ENCODE results near the gene ARSK. TPM values are rescaled to one million over a fixed set of nuclear protein-coding genes. Genes with fewer than 3 reads are reported as not detected.

ARSK gene
- total RNA-seq, 6 donors from 2014 or later, result 2.1 to 11.0 (median 3.9) TPM

DNA sequence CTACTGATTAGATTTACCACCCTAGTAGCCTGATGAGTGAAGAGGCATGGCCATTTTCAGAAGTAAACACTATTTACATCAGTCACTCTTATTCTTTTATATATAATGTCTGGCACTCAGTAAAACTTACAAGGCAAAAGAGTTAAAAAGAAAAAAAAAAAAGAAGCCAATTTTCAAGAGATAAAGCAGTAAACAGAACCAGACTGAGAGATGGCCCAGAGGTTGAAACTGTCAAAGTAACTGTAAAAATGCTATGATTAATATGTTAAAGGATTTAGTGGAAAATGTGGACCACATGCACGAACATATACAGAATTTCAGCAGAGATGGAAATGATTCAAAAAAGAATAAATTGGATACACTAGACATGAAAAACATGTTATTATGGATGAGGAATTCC lies 58.6 kb downstream of the ARSK start:
- TF ChIP-seq POLR2A (IDR thresholded peaks at IDR 0.05) (no peak), POLR2AphosphoS5 (IDR thresholded peaks at IDR 0.05) (no peak), EP300 (IDR thresholded peaks at IDR 0.05) (no peak)
- TF ChIP-seq, protein P1, sequence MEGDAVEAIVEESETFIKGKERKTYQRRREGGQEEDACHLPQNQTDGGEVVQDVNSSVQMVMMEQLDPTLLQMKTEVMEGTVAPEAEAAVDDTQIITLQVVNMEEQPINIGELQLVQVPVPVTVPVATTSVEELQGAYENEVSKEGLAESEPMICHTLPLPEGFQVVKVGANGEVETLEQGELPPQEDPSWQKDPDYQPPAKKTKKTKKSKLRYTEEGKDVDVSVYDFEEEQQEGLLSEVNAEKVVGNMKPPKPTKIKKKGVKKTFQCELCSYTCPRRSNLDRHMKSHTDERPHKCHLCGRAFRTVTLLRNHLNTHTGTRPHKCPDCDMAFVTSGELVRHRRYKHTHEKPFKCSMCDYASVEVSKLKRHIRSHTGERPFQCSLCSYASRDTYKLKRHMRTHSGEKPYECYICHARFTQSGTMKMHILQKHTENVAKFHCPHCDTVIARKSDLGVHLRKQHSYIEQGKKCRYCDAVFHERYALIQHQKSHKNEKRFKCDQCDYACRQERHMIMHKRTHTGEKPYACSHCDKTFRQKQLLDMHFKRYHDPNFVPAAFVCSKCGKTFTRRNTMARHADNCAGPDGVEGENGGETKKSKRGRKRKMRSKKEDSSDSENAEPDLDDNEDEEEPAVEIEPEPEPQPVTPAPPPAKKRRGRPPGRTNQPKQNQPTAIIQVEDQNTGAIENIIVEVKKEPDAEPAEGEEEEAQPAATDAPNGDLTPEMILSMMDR (IDR thresholded peaks at IDR 0.05), result no peak
- no peaks in the 10 kb centered on the region for H3K36me3 ChIP-seq
- DNase-seq (no peak), ATAC-seq (ENCODE audit: low FRiP score in 2 of 2) (no peak)
- no peak overlapping the region for H3K27ac ChIP-seq
- H3K4me1 ChIP-seq, result no peaks in the 10 kb centered on the region
- no peak overlapping the region for H3K4me3 ChIP-seq
- no peaks in the 10 kb centered on the region for H3K27me3 ChIP-seq
- H3K9me3 ChIP-seq, result peaks cover 0 to 7% (median 0%) of the 10 kb centered on the region in 4 donors
- WGBS, 2 donors, result 94 to 100% methylated on average over 1 of the region's 1 CpG

DNA sequence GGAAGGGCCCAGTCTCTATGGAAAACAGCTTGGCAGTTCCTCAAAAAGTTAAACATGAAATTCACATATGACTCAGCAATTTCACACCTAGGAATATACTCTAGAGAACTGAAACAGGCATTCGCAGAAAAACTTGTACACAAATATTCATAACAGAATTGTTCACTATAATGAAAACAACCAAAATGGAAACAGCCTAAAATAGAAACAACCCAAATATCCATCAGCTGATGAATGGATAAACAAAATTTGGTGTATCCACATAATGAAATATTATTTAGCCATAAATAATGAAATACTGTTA lies 60.2 kb downstream of the ARSK start:
- no peak for TF ChIP-seq EP300 (IDR thresholded peaks at IDR 0.05)
- no peak for TF ChIP-seq POLR2AphosphoS5 (IDR thresholded peaks at IDR 0.05)
- no peak for TF ChIP-seq POLR2A (IDR thresholded peaks at IDR 0.05)
- TF ChIP-seq, protein P1 (IDR thresholded peaks at IDR 0.05), result no peak
- no peak overlapping the region for H3K4me3 ChIP-seq
- peaks cover 8 to 10% (median 9%) of the 10 kb centered on the region in 4 donors for H3K4me1 ChIP-seq
- no peak overlapping the region for H3K27ac ChIP-seq
- no peak for DNase-seq
- 80 to 93% methylated on average over 1 of the region's 1 CpG for WGBS, 2 donors
- H3K9me3 ChIP-seq, result peaks cover 0 to 7% (median 0%) of the 10 kb centered on the region in 4 donors
- no peaks in the 10 kb centered on the region for H3K36me3 ChIP-seq
- no peak for ATAC-seq (ENCODE audit: low FRiP score in 2 of 2)
- H3K27me3 ChIP-seq, result no peaks in the 10 kb centered on the region

DNA sequence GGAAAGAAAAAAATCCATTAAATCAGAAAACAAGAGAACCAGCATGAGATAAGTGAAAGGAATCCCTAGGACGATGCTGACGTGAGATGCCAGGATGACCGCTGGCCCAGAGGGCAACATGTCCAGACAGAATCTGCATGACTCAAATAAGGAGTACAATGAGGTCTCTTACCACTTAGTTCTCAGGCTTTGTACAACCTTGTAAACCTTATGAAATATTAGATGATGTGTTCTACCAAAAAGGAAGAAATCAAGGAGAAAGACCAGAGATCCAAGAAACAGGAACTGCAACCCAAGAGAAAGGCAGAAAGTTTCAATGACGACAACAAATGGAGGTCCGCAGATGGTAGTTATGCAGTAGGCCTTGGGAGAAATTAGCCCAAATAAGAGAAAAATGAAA lies 62.2 kb downstream of the ARSK start:
- H3K27ac ChIP-seq, result no peak overlapping the region
- H3K4me3 ChIP-seq, result no peak overlapping the region
- 75 to 90% methylated on average over 5 of the region's 5 CpGs for WGBS, 2 donors
- no peaks in the 10 kb centered on the region for H3K36me3 ChIP-seq
- TF ChIP-seq, protein P1 (IDR thresholded peaks at IDR 0.05), result no peak
- no peak for TF ChIP-seq POLR2AphosphoS5 (IDR thresholded peaks at IDR 0.05)
- no peak for TF ChIP-seq EP300 (IDR thresholded peaks at IDR 0.05)
- no peak for TF ChIP-seq POLR2A (IDR thresholded peaks at IDR 0.05)
- DNase-seq (no peak), ATAC-seq (ENCODE audit: low FRiP score in 2 of 2) (no peak)
- H3K4me1 ChIP-seq, result peaks cover 14 to 28% (median 22%) of the 10 kb centered on the region in 4 donors
- peaks cover 0 to 7% (median 0%) of the 10 kb centered on the region in 4 donors for H3K9me3 ChIP-seq
- H3K27me3 ChIP-seq, result no peaks in the 10 kb centered on the region

DNA sequence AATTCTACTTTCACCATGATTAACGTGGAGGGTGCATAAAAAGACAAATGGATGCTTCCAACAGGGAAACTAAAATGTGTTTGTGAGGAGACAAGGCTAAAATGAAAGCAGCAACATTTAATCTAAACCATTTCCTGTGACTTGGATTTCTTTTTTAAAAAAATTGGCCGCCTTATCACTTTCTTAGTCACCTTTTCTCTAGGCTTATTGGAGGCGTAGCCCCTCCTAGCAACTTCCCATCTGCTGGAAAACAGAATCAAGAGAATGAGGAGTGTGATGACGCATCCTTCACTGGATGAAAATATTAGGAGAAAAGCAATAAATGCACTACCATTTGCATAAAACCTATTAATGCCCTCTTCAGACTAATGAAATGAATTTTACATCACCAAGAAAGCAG lies 64.2 kb downstream of the ARSK start:
- 86% methylated on average over 4 of the region's 4 CpGs for WGBS, 2 donors

More for the DNA sequence above, 64.2 kb downstream of the ARSK start:
- Histone ChIP-seq H3K9me3 (no peaks in the 10 kb centered on the region), H3K27me3 (no peaks in the 10 kb centered on the region), H3K4me3 (peak overlapping the region in 1 of 4 donors; percentile 59), H3K27ac (no peak overlapping the region), H3K4me1 (peaks cover 18 to 32% (median 22%) of the 10 kb centered on the region in 4 donors), H3K36me3 (no peaks in the 10 kb centered on the region)
- DNase-seq (no peak), ATAC-seq (ENCODE audit: low FRiP score in 2 of 2) (no peak)
- TF ChIP-seq, protein P1 (IDR thresholded peaks at IDR 0.05), result no peak
- TF ChIP-seq POLR2A (IDR thresholded peaks at IDR 0.05) (no peak), POLR2AphosphoS5 (IDR thresholded peaks at IDR 0.05) (no peak), EP300 (IDR thresholded peaks at IDR 0.05) (no peak)

All from upper lobe of left lung (tissue), 6 donors.